ENCODE data around the gene GMCL2. TPM values are rescaled to one million over a fixed set of nuclear protein-coding genes. Genes with fewer than 3 reads are reported as not detected.

The GMCL2 gene
- total RNA-seq, 1 donor: not detected

- TF ChIP-seq CTCF (IDR thresholded peaks at IDR 0.05; ENCODE audit: insufficient read depth, low read depth, low read length): no peak
- DNase-seq (ENCODE audit: low read depth): no peak
- no peak overlapping the region for H3K4me3 ChIP-seq (ENCODE audit: low read depth, low read length)
Measured at GRCh38 chr5:178221853-178222252, 34.7 kb upstream of the GMCL2 start.

- no peak for TF ChIP-seq CTCF (IDR thresholded peaks at IDR 0.05; ENCODE audit: insufficient read depth, low read depth, low read length)
- no peak overlapping the region for H3K4me3 ChIP-seq (ENCODE audit: low read depth, low read length)
- no peak for DNase-seq (ENCODE audit: low read depth)
Measured at GRCh38 chr5:178221282-178221681, 34.1 kb upstream of the GMCL2 start.

GRCh38 chr5:178218827-178219226 lies 31.7 kb upstream of the GMCL2 start:
- no peak overlapping the region for H3K4me3 ChIP-seq (ENCODE audit: low read depth, low read length)
- no peak for DNase-seq (ENCODE audit: low read depth)
- TF ChIP-seq CTCF (IDR thresholded peaks at IDR 0.05; ENCODE audit: insufficient read depth, low read depth, low read length): no peak

- DNase-seq (ENCODE audit: low read depth): no peak
- no peak overlapping the region for H3K4me3 ChIP-seq (ENCODE audit: low read depth, low read length)
- no peak for TF ChIP-seq CTCF (IDR thresholded peaks at IDR 0.05; ENCODE audit: insufficient read depth, low read depth, low read length)
Measured at GRCh38 chr5:178218237-178218776, 31.1 kb upstream of the GMCL2 start.

GRCh38 chr5:178216779-178217178 lies 29.6 kb upstream of the GMCL2 start:
- TF ChIP-seq CTCF (IDR thresholded peaks at IDR 0.05; ENCODE audit: insufficient read depth, low read depth, low read length): no peak
- no peak overlapping the region for H3K4me3 ChIP-seq (ENCODE audit: low read depth, low read length)

GRCh38 chr5:178216088-178216534 lies 28.9 kb upstream of the GMCL2 start:
- no peak for TF ChIP-seq CTCF (IDR thresholded peaks at IDR 0.05; ENCODE audit: insufficient read depth, low read depth, low read length)
- no peak for DNase-seq (ENCODE audit: low read depth)
- no peak overlapping the region for H3K4me3 ChIP-seq (ENCODE audit: low read depth, low read length)

More at GRCh38 chr5:178216779-178217178, 29.6 kb upstream of the GMCL2 start:
- DNase-seq (ENCODE audit: low read depth): no peak
